Heart left ventricle (tissue), 13 donors: ENCODE measurements around the gene GAB2.

ENCODE experiments used
- CTCF ChIP-seq, 12 donors: fragments of 200-600 bp; sonication (generic) in 4 of 12; IDR thresholded peaks; one replicate each; pipeline versions ENCODE4 v1.5.0 to v1.8.0; 2018 to 2022; ENCODE audit warnings: antibody characterized with exemption in 12 of 12, mild to moderate bottlenecking in 5 of 12
- POLR2A ChIP-seq, 2 donors: fragments of 450-650 bp; IDR thresholded peaks; one replicate each; pipeline ENCODE4 v1.6.1; 2017; ENCODE audit warnings: antibody characterized with exemption in 2 of 2, mild to moderate bottlenecking in 2 of 2, moderate library complexity in 2 of 2
- donor health status: ischemic (EF 13 %, LVEDD 7.1; RV severe dilation, severe dysfunction).
- donor health status: DM: no; HTN: yes; CAD: no.
- donor health status: DM: no; HTN: no; CAD: no.
- donor health status: ischemic (EF 25% LVEDD 6.9; RV normal size, moderate dysfunction).
- donor health status: ischemic (EF 25% LVEDD 5.7; RV mildly dilated, moderate dysfunction).
- donor health status: ischemic (EF 35%, LVEDD 5.7; RV mildly dilated, moderate dysfunction).
- donor health status: nonischemic (EF 11% LVEDD 7.7; RV severe dilation, severe dysfunction).
- donor health status: DM: yes; HTN: yes; CAD: no.
- donor health status: PGD.
- donor health status: ischemic (EF 29% LVEDD 5.4; RV normal size, mild dysfunction).
- donor health status: nonischemic (EF 23%, LVEDD 6.1; RV moderate dilation, normal function).

- TF ChIP-seq CTCF (IDR thresholded peaks at IDR 0.05), result no peak
- no peak for TF ChIP-seq POLR2A (IDR thresholded peaks at IDR 0.05)
Observed at GRCh38 chr11:78327945-78328344, 89.7 kb downstream of the GAB2 start.
